Testis (tissue), 2 donors: ENCODE measurements around the gene GID8.

Experiments
- POLR2A ChIP-seq: fragments of 450-650 bp; IDR thresholded peaks from one replicate; pipeline ENCODE4 v1.6.1; 2017; ENCODE audit warnings: antibody characterized with exemption, mild to moderate bottlenecking, moderate library complexity
- TF ChIP-seq, protein P1 (sequence below), 3 experiments: fragments of 450-650 bp in 2 of 3; fragments of 200-600 bp in 1 of 3; sonication (generic) in 1 of 3; IDR thresholded peaks; one replicate each; pipeline ENCODE4 v1.5.1; 2016 to 2019; ENCODE audit warnings: antibody characterized with exemption in 3 of 3, mild to moderate bottlenecking in 2 of 3, moderate library complexity in 1 of 3

DNA sequence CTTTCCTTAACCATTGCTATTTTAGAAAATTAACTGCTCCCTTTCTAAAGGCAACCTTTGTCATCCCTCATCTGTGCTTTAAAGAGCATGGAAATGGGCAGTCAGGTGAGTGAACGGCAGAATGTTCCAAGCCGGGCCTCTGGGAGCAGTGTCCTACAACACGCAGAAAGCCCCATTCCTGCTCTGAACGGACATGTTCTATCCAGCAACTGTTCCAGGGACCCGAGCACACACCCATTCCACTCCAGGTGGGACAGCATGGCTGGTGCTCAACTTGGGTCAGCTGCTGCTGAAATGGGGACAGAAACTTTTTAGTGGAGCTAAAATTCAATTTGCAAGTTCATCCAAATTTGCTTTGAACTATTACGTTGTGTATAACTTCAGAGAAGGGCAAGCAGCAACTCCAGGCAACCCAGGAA is 38.3 kb upstream of the GID8 start:
- TF ChIP-seq, protein P1, sequence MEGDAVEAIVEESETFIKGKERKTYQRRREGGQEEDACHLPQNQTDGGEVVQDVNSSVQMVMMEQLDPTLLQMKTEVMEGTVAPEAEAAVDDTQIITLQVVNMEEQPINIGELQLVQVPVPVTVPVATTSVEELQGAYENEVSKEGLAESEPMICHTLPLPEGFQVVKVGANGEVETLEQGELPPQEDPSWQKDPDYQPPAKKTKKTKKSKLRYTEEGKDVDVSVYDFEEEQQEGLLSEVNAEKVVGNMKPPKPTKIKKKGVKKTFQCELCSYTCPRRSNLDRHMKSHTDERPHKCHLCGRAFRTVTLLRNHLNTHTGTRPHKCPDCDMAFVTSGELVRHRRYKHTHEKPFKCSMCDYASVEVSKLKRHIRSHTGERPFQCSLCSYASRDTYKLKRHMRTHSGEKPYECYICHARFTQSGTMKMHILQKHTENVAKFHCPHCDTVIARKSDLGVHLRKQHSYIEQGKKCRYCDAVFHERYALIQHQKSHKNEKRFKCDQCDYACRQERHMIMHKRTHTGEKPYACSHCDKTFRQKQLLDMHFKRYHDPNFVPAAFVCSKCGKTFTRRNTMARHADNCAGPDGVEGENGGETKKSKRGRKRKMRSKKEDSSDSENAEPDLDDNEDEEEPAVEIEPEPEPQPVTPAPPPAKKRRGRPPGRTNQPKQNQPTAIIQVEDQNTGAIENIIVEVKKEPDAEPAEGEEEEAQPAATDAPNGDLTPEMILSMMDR (IDR thresholded peaks at IDR 0.05), result no peak
- no peak for TF ChIP-seq POLR2A
